GM12878 (cell line): ENCODE data around the gene SLC28A2. TPM values are rescaled to one million over a fixed set of nuclear protein-coding genes. Genes with fewer than 3 reads are reported as not detected.

Source experiments
- ATAC-seq: fragments of 200-7000 bp; cut with Tn5 transposase; 3 replicates; pipeline ENCODE4 v1.9.1; 2020; ENCODE audit warnings: mild to moderate bottlenecking, moderate library complexity
- BruUV-seq: library from RNA; stranded (reverse); fragments of 400-500 nt; replicated peaks from 2 replicates; lab custom pipeline; 2021; lab: Mats Ljungman, UMichigan
- CTCF ChIA-PET: fragments of 300-600 bp; sonication (Branson Sonifier 250); formaldehyde crosslinking; extraction: SDS; loops from one replicate; lab custom pipeline; 2021; ENCODE audit warnings: inconsistent platforms; lab: Yijun Ruan, JAX
- POLR2A ChIA-PET: fragments of 350-600 bp; formaldehyde crosslinking; extraction: SDS; loops from one replicate; lab custom pipeline; 2021; ENCODE audit warnings: inconsistent platforms; lab: Charles Lee
- RAD21 ChIA-PET: fragments of 300-600 bp; sonication (Branson Sonifier 250); formaldehyde crosslinking; loops from one replicate; lab custom pipeline; 2023; ENCODE audit warnings: antibody characterized with exemption; ENCODE audit not compliant: unreplicated experiment; lab: Charles Lee
- SMC1A ChIA-PET: fragments of 300-600 bp; sonication (Branson Sonifier 250); formaldehyde crosslinking; loops from one replicate; lab custom pipeline; 2023; ENCODE audit not compliant: unreplicated experiment, uncharacterized antibody; lab: Charles Lee
- DNase-seq: peaks from one replicate; pipeline ENCODE4 v3.0.0-alpha.2; 2011; ENCODE audit warnings: low read depth, low spot score
- FAIRE-seq: peaks from 3 replicates; lab custom pipeline; 2011; peaks lifted over from hg19 to GRCh38; lab: Jason Lieb, UNC
- H2AFZ ChIP-seq: 2 replicates; pipeline ENCODE4 v1.6.0; 2011; ENCODE audit warnings: low read depth, low read length, control low read depth; ENCODE audit not compliant: control insufficient read depth
- H3K27ac ChIP-seq: 2 replicates; pipeline ENCODE4 v1.5.1; 2011; ENCODE audit warnings: control low read depth; ENCODE audit not compliant: control insufficient read depth, insufficient read depth
- H3K27me3 ChIP-seq, 2 experiments: replicated peaks in 1 of 2; 2 replicates each; pipeline versions ENCODE4 v1.6.0 to v1.6.1; 2011; ENCODE audit warnings: low read length in 1 of 2; ENCODE audit not compliant: control insufficient read depth in 2 of 2, insufficient read depth in 2 of 2
- H3K36me3 ChIP-seq, 2 experiments: 2 replicates each; pipeline ENCODE4 v1.5.1; 2011; ENCODE audit warnings: low read length in 1 of 2; ENCODE audit not compliant: control insufficient read depth in 2 of 2, insufficient read depth in 2 of 2
- H3K4me1 ChIP-seq: 2 replicates; pipeline ENCODE4 v1.6.1; 2011; ENCODE audit warnings: mild to moderate bottlenecking, low read length, moderate library complexity, mixed read lengths; ENCODE audit not compliant: control insufficient read depth, insufficient read depth
- H3K4me2 ChIP-seq: 2 replicates; pipeline ENCODE4 v1.6.0; 2011; ENCODE audit warnings: control low read depth; ENCODE audit not compliant: control insufficient read depth, insufficient read depth
- H3K4me3 ChIP-seq: fragments of 200-600 bp; sonication (generic); 2 replicates; pipeline ENCODE4 v1.5.1; 2016
- H3K79me2 ChIP-seq: 2 replicates; pipeline ENCODE4 v1.6.0; 2011; ENCODE audit warnings: low read length; ENCODE audit not compliant: control insufficient read depth, insufficient read depth
- H3K9ac ChIP-seq: 2 replicates; pipeline ENCODE4 v1.8.0; 2011; ENCODE audit warnings: low read length, control low read depth, mixed read lengths; ENCODE audit not compliant: control insufficient read depth, insufficient read depth
- H3K9me3 ChIP-seq: replicated peaks from 3 replicates; pipeline ENCODE4 v1.5.1; 2011; ENCODE audit warnings: mild to moderate bottlenecking, low read length; ENCODE audit not compliant: control insufficient read depth, insufficient read depth
- H4K20me1 ChIP-seq: 2 replicates; pipeline ENCODE4 v1.6.0; 2011; ENCODE audit not compliant: control insufficient read depth, insufficient read depth
- BCL3 ChIP-seq: IDR thresholded peaks from 2 replicates; pipeline ENCODE4 v1.6.1; 2011; ENCODE audit warnings: borderline replicate concordance, low read depth, mild to moderate bottlenecking, moderate library complexity, low read length; ENCODE audit not compliant: insufficient read depth, poor library complexity, severe bottlenecking
- CUX1 ChIP-seq: IDR thresholded peaks from 2 replicates; pipeline ENCODE4 v1.6.1; 2012; ENCODE audit warnings: improper control_type of control experiment, low read depth, low read length; ENCODE audit not compliant: insufficient replicate concordance
- DPF2 ChIP-seq: fragments of 450-650 bp; IDR thresholded peaks from 2 replicates; pipeline ENCODE4 v1.6.1; 2017; ENCODE audit warnings: mild to moderate bottlenecking
- FOXM1 ChIP-seq: IDR thresholded peaks from 2 replicates; pipeline ENCODE4 v1.6.1; 2012; ENCODE audit warnings: low read depth, mild to moderate bottlenecking, inconsistent platforms, low read length, moderate library complexity
- MLLT1 ChIP-seq: fragments of 450-650 bp; IDR thresholded peaks from 2 replicates; pipeline ENCODE4 v1.6.1; 2016; ENCODE audit warnings: mild to moderate bottlenecking
- MTA2 ChIP-seq: fragments of 450-650 bp; IDR thresholded peaks from 2 replicates; pipeline ENCODE4 v1.6.1; 2016; ENCODE audit warnings: low read depth, mild to moderate bottlenecking, moderate library complexity
- MYB ChIP-seq: fragments of 150-350 bp; IDR thresholded peaks from 2 replicates; pipeline ENCODE4 v1.6.1; 2014; ENCODE audit warnings: mild to moderate bottlenecking, low read depth, low read length, borderline replicate concordance
- POLR2A ChIP-seq: IDR thresholded peaks from 2 replicates; pipeline ENCODE4 v1.6.1; 2011; ENCODE audit warnings: low read depth, mild to moderate bottlenecking, low read length
- POLR2AphosphoS5 ChIP-seq: IDR thresholded peaks from 2 replicates; pipeline ENCODE4 v1.6.1; 2011; ENCODE audit warnings: mild to moderate bottlenecking, low read length, inconsistent platforms
- POU2F2 ChIP-seq: IDR thresholded peaks from 3 replicates; pipeline ENCODE4 v1.6.1; 2011; ENCODE audit warnings: low read depth, mild to moderate bottlenecking, low read length, borderline replicate concordance
- ZNF217 ChIP-seq: fragments of 450-650 bp; IDR thresholded peaks from 2 replicates; pipeline ENCODE4 v1.6.1; 2017; ENCODE audit warnings: antibody characterized with exemption, mild to moderate bottlenecking
- WGBS: methylation state at CpG from one replicate; pipeline ENCODE4 v1.1.6; 2016; ENCODE audit warnings: low lambda C conversion rate; ENCODE audit not compliant: insufficient replicate concordance, insufficient coverage; ENCODE audit errors: missing lambda C conversion rate; 5-methylcytosine and 5-hydroxymethylcytosine counted together
- in situ Hi-C: fragments of 300-500 bp; cut with MboI; formaldehyde crosslinking; loops from 9 replicates; pipeline ENCODE4 v1.14.3; 2018; ENCODE audit warnings: mixed read lengths
- intact Hi-C: fragments of 100-400 bp; cut with micrococcal nuclease; formaldehyde crosslinking; loops from one replicate; pipeline ENCODE4 v1.14.2; 2022; ENCODE audit not compliant: unreplicated experiment
- polyA plus RNA-seq, 11 experiments: library from polyadenylated mRNA; depleted of rRNA in 4 of 11; unstranded in 6 of 11; stranded (reverse) in 5 of 11; fragments of >200 nt; fragmentation: Nextera tagmentation in 4 of 11; fragmentation: Illumina TruSeq in 1 of 11; extraction: Ambion mirVana in 4 of 11; extraction: Trizol in 1 of 11; gene quantifications; 1 replicate in 1 of 11; 2 replicates in 10 of 11; pipeline versions ENCODE4 v1.2.1 to v1.2.3, GENCODE V29; 2011 to 2016; ENCODE audit warnings: inconsistent platforms in 2 of 11, missing spikeins in 2 of 11, low read depth in 1 of 11
- total RNA-seq, 4 experiments: library from RNA; depleted of rRNA in 3 of 4; stranded (reverse); fragments of >200 nt in 3 of 4; fragmentation: Illumina TruSeq in 1 of 4; extraction: Trizol in 1 of 4; gene quantifications; 2 replicates each; pipeline versions ENCODE4 v1.2.1 to v1.2.3, GENCODE V29; 2013 to 2021
- TF ChIP-seq, protein P1 (sequence below): IDR thresholded peaks from 2 replicates; pipeline ENCODE4 v1.6.1; 2011; ENCODE audit warnings: mild to moderate bottlenecking, low read depth, low read length, moderate library complexity; ENCODE audit not compliant: insufficient replicate concordance

The SLC28A2 gene
- total and polyA plus RNA-seq, 10 of the 15 experiments (the other 5 are each of a cell fraction or from before 2014, with no cell fraction given): 0.02 to 0.21 (median 0.14) TPM; not detected in 6

- TF ChIP-seq POU2F2 (no peak), POLR2A (no peak)
These were observed 7.8 kb downstream of the SLC28A2 start (continued) for GRCh38 chr15:45259796-45260195.

- no peak for FAIRE-seq
- no peak for DNase-seq
- no peaks in the 10 kb centered on the region for H3K79me2 ChIP-seq
- RAD21 ChIA-PET: no interaction called here
- no peaks in the 10 kb centered on the region for H3K27me3 ChIP-seq
- H3K4me1 ChIP-seq: no peaks in the 10 kb centered on the region
- H3K4me3 ChIP-seq: no peak overlapping the region
- H4K20me1 ChIP-seq: no peaks in the 10 kb centered on the region
- no peaks in the 10 kb centered on the region for H3K36me3 ChIP-seq
- in situ Hi-C loops: no loop called here
- no peak for ATAC-seq
- POLR2A ChIA-PET: no interaction called here
- SMC1A ChIA-PET: no interaction called here
- no peak overlapping the region for H3K9ac ChIP-seq
- no peak overlapping the region for H2AFZ ChIP-seq
- no peaks in the 10 kb centered on the region for H3K9me3 ChIP-seq
- CTCF ChIA-PET: no interaction called here
- no peak overlapping the region for H3K4me2 ChIP-seq
- no peak overlapping the region for H3K27ac ChIP-seq
- 66% methylated on average over 4 of the region's 4 CpGs for WGBS
- intact Hi-C loops: no loop called here
- BruUV-seq: no TSS peak
- TF ChIP-seq POLR2AphosphoS5 (no peak), MLLT1 (no peak), BCL3 (no peak), FOXM1 (no peak), MTA2 (no peak), ZNF217 (no peak), DPF2 (no peak), CUX1 (no peak), MYB (no peak)
- TF ChIP-seq, protein P1, sequence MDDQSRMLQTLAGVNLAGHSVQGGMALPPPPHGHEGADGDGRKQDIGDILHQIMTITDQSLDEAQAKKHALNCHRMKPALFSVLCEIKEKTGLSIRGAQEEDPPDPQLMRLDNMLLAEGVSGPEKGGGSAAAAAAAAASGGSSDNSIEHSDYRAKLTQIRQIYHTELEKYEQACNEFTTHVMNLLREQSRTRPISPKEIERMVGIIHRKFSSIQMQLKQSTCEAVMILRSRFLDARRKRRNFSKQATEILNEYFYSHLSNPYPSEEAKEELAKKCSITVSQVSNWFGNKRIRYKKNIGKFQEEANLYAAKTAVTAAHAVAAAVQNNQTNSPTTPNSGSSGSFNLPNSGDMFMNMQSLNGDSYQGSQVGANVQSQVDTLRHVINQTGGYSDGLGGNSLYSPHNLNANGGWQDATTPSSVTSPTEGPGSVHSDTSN: no peak
These were observed 10.9 kb downstream of the SLC28A2 start for GRCh38 chr15:45262906-45263461.
